HG03097 (cell line): ENCODE measurements around the gene CUL1.
"Not testable (repeated sequence)": the region's sequence is repeated elsewhere in the genome, so short reads cannot be mapped to it uniquely, and the experiment has no call there.

Experiments
- ATAC-seq: cut with Tn5 transposase; IDR thresholded peaks from one replicate; pipeline ENCODE4 v1.9.1; 2021; ENCODE audit not compliant: unreplicated experiment, low FRiP score

CUL1 gene

GRCh38 chr7:148696787-148697186 lies 1.9 kb upstream of the CUL1 start:
- ATAC-seq = no peak

- no peak for ATAC-seq
Measured at GRCh38 chr7:148697256-148698006, 1.3 kb upstream of the CUL1 start.

GRCh38 chr7:148698007-148698396 lies 701 bp upstream of the CUL1 start:
- ATAC-seq = no peak

GRCh38 chr7:148699024-148699781 lies 500 bp downstream of the CUL1 start:
- peak; percentile 38 for ATAC-seq

- no peak for ATAC-seq
Measured at GRCh38 chr7:148699782-148700629, 1.3 kb downstream of the CUL1 start.

- ATAC-seq = no peak
Measured at GRCh38 chr7:148700661-148701064, 2.0 kb downstream of the CUL1 start.

GRCh38 chr7:148701414-148701813 lies 2.7 kb downstream of the CUL1 start:
- ATAC-seq = no peak

- ATAC-seq = no peak
Measured at GRCh38 chr7:148702876-148703670, 4.4 kb downstream of the CUL1 start.

- ATAC-seq = not testable (repeated sequence)
Measured at GRCh38 chr7:148703671-148703962, 4.9 kb downstream of the CUL1 start.

- ATAC-seq = no peak
Measured at GRCh38 chr7:148704189-148704588, 5.5 kb downstream of the CUL1 start.

GRCh38 chr7:148704970-148705369 lies 6.3 kb downstream of the CUL1 start:
- ATAC-seq = no peak

GRCh38 chr7:148706368-148706767 lies 7.7 kb downstream of the CUL1 start:
- ATAC-seq = no peak

GRCh38 chr7:148708026-148708885 lies 9.6 kb downstream of the CUL1 start:
- ATAC-seq = no peak

- ATAC-seq = no peak
Measured at GRCh38 chr7:148709014-148709413, 10.3 kb downstream of the CUL1 start.

GRCh38 chr7:148710426-148710825 lies 11.7 kb downstream of the CUL1 start:
- ATAC-seq = not testable (repeated sequence)

GRCh38 chr7:148711191-148712102 lies 12.7 kb downstream of the CUL1 start:
- ATAC-seq = no peak

- ATAC-seq = no peak
Measured at GRCh38 chr7:148712678-148713329, 14.1 kb downstream of the CUL1 start.

- ATAC-seq = no peak
Measured at GRCh38 chr7:148714498-148714897, 15.8 kb downstream of the CUL1 start.
